NT2/D1 (cell line): ENCODE data around the gene MAX.
"Not testable (repeated sequence)": the region's sequence is repeated elsewhere in the genome, so short reads cannot be mapped to it uniquely, and the experiment has no call there.

Source experiments
- SUZ12 ChIP-seq: IDR thresholded peaks from 2 replicates; pipeline ENCODE4 v1.6.1; 2011; ENCODE audit not compliant: insufficient read length, insufficient read depth; ENCODE audit errors: extremely low read depth
- ZNF274 ChIP-seq: IDR thresholded peaks from 2 replicates; pipeline ENCODE4 v1.6.1; 2011; ENCODE audit warnings: mild to moderate bottlenecking, low read depth, low read length

DNA sequence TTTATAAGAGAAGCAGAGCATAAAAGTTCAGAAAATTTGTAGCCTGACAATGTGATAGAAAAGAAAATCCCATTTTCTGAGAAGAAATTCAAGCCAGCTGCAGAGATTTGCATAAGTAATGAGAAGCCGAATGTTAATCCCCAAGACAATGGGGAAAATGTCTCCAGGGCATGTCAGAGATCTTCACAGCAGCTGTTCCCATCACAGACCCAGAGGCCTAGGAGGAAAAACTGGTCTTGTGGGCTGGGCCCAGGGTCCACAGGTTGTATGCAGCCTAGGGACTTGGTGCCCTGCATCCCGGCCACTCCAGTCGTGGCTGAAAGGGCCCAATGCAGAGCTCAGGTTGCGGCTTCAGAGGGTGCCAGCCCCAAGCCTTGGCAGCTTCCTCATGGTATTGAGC lies 15.6 kb downstream of the MAX start:
- TF ChIP-seq SUZ12, ZNF274: not testable (repeated sequence)
